GM21515 (cell line): ENCODE measurements around the gene HMOX1.

Experiments
- ATAC-seq: cut with Tn5 transposase; IDR thresholded peaks from one replicate; pipeline ENCODE4 v1.9.1; 2021; ENCODE audit not compliant: unreplicated experiment

The HMOX1 gene

DNA sequence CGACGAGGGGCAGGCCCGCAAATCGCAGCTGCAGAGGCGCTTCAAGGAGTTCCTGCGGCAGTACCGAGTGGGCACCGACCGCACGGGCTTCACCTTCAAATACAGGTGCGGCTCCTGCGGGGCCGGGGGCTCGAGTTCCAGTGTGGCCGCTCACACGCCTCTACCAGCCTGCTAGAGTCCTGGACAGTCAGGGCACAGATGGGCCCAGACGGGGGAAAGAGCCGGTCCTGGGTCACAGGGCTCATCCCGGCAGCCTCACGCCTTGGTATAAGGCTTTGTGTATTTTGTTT lies 19.6 kb downstream of the HMOX1 start:
- ATAC-seq: peak; percentile 9

DNA sequence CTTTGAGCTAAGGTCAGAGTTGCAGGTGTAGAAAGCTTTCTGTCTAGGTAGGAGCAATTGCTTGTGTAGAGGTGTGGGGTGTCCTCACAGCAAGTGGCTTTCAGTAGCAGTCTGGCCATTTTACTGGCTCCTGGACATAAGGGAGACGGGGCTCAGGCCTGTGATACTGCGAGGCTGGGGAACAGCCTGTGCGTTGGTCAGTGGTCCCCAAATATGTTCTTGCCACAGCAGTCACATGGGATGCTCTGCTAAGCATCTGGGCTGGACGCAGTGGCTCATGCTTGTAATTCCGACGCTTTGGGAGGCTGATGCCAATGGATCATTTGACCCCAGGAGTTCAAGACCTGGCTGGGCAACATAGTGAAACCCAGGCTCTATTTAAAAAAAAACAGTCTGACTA lies 21.0 kb downstream of the HMOX1 start:
- no peak for ATAC-seq

DNA sequence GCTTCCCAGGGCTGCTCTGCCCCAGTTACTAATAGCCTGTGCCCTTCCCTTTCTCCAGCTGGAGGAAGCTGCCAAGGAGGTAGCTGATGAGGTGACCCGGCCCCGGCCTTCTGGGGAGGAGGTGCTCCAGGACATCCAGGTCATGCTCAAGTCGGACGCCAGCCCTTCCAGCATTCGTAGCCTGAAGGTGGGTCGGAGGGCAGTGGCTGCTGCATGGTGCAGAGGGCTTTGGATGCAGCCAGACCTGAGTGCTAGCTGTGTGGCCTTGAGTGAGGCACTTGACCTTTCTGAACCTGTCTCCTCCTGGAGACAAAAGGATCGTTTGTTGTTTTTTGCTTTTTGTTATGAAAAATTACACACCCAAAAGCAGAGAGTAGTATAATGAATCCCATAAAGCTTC lies 22.5 kb downstream of the HMOX1 start:
- ATAC-seq: no peak

- ATAC-seq: no peak
Observed at GRCh38 chr22:35404176-35404575, 23.3 kb downstream of the HMOX1 start.

GRCh38 chr22:35406443-35406842 lies 25.5 kb downstream of the HMOX1 start:
- ATAC-seq: no peak

- ATAC-seq: no peak
Observed at GRCh38 chr22:35407362-35407761, 26.5 kb downstream of the HMOX1 start.

DNA sequence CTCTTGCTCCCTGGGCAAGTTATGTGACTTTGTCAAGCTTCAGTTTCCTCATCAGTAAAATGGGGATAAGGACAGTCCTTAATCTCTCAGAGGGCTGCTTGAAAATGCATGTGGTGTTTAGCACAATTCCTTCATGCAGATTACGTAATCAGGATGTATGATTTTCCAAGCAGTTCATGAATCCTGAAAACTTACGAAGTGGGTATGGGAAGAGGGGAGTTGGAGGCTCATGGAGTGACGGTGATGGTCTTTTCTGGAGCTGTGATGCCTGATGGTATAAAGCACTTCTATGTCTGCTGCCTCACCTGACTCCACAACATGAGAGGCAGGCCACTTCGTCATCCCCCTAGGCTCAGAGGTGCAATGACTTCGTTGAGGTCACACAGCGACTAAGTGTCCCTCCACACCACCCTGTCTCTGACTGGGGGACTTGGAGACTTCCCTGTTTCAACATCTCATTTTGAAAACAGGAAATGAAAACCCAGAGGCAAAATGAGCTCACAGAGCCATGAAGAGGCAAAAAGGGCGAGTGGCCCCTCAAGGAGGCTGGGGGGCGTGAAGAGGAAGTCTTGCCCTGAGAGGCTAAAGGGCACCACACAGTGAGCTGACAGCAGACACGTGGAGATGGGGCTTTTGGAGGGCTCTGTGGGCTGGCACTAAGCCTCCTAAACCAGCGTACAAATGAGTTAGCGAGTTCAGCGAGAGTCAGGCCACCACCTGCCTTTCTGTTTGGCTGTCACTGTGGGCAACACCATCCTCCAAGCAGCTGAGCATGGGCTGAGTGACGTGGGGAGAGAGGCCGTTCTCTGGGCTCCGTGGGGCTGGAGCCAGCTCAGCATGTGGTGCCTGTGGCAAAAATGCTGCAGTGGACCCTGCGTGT lies 29.1 kb downstream of the HMOX1 start:
- ATAC-seq: no peak

DNA sequence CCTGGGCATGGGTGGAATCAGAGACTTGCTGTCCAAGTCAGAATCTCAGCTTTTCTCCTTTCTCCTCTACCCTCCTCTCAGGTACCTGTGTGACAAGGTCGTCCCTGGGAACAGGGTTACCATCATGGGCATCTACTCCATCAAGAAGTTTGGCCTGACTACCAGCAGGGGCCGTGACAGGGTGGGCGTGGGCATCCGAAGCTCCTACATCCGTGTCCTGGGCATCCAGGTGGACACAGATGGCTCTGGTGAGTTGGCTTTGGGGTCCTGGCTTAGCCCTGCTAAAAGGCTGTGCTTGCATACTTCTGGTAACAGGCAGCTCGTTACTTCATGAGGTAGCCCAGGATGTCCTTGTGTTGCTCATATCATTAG lies 29.8 kb downstream of the HMOX1 start:
- no peak for ATAC-seq

DNA sequence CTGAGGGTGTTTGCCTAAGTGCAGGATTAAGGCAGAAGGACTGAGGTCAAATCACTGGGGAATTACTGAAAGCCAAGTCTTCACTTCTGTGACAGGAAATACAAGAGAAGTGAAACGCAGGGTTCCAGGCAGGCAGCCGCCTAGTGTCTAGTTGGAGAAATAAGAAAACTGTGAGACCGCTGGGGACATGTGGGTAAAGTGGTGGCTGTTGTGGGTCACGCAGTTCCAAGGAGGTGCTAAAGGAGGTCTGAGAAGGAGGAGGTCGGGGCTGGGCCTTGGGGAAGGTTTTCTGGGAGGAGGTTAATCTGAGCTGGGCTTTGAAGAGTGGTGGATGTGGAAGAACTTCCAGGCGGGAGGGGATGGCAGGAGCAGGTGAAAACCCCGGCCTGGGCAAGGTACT lies 30.2 kb downstream of the HMOX1 start:
- no peak for ATAC-seq

GRCh38 chr22:35413624-35414023 lies 32.7 kb downstream of the HMOX1 start:
- no peak for ATAC-seq

DNA sequence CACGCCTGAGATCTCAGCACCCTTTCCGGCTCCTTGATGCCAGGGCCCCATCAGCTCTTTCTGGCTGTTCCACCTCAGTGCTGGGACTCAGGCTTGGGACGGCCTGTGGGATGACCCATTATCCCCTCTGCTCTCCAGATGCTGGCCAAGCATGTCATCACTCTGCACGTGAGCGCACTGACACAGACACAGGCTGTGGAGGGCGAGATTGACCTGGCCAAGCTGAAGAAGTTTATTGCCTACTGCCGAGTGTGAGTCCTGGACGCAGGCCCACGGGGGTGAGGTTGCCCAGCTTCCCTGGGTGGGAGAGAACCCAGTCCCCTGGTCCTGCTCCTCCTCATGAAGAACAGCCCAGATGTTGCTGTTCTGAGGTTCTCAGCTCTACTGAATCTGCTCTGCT lies 36.7 kb downstream of the HMOX1 start:
- ATAC-seq: no peak

GRCh38 chr22:35418088-35418487 lies 37.2 kb downstream of the HMOX1 start:
- ATAC-seq: no peak

- ATAC-seq: no peak
Observed at GRCh38 chr22:35418731-35419130, 37.8 kb downstream of the HMOX1 start.

DNA sequence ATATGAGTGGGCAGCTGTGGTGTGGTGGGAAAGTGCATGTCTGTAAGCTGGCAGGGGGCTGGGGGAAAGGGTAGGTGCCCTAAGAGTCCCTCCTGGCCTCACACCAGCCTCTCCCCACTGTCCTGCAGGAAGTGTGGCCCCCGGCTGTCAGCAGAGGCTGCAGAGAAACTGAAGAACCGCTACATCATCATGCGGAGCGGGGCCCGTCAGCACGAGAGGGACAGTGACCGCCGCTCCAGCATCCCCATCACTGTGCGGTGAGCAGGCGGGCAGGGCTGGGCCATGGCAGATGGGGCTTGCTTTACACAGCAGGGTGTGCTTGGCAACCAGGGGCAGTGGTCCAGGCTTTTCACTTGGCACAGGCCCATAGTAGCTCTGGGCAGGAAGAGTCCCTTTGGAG lies 38.9 kb downstream of the HMOX1 start:
- no peak for ATAC-seq

DNA sequence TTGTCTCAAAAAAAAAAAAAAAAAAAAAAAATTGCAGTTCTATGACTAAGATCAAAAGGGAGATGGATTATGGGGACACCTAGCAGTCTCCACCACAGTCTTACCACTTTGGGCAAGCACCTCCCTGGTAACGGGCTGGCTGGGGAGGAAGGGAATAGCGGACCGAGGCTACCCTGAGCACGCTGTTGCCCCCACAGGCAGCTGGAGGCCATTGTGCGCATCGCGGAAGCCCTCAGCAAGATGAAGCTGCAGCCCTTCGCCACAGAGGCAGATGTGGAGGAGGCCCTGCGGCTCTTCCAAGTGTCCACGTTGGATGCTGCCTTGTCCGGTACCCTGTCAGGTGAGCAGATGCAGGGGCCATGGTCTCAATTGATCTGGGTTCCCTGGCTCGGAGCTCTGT lies 40.2 kb downstream of the HMOX1 start:
- no peak for ATAC-seq

- ATAC-seq: no peak
Observed at GRCh38 chr22:35422145-35422544, 41.2 kb downstream of the HMOX1 start.

DNA sequence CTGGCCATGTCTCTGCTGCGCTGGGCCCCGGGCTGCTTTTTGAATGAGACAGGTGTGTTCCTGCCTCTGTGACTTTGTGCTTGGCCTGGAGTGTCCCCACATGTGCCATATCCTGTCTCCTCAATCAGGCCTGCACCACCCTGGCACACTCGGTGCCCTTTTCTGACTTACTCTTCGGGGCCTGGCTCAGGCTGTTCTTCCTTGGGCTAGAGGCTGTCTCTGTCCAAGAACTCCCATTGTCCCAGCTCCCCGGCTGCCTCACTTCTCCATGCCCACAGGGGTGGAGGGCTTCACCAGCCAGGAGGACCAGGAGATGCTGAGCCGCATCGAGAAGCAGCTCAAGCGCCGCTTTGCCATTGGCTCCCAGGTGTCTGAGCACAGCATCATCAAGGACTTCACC lies 42.0 kb downstream of the HMOX1 start:
- no peak for ATAC-seq

DNA sequence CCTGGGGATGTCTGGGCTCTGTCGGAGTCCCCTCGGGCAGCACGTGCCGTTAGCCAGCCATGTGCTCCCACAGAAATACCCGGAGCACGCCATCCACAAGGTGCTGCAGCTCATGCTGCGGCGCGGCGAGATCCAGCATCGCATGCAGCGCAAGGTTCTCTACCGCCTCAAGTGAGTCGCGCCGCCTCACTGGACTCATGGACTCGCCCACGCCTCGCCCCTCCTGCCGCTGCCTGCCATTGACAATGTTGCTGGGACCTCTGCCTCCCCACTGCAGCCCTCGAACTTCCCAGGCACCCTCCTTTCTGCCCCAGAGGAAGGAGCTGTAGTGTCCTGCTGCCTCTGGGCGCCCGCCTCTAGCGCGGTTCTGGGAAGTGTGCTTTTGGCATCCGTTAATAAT lies 43.2 kb downstream of the HMOX1 start:
- no peak for ATAC-seq

GRCh38 chr22:35424761-35425160 lies 43.9 kb downstream of the HMOX1 start:
- no peak for ATAC-seq

DNA sequence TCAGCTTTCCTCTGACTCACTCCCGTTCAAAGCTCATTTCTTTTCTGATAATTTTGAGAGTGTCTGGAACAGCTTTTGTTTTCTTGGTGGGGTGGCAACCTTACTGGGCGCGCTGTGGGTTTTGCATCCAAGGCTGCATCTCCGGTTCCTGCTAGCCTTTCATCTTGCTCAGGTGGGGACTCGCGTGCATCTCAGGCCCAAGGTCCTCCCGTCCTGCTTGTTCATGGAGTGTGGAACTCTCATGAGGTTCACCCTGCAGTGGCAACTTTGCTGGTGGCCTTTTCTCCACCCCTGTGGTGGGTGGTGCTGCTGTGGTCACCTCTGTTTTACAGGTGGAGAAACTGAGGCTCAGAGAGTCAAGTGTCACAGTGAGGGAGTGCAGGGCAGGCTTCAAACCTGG lies 44.6 kb downstream of the HMOX1 start:
- ATAC-seq: no peak

DNA sequence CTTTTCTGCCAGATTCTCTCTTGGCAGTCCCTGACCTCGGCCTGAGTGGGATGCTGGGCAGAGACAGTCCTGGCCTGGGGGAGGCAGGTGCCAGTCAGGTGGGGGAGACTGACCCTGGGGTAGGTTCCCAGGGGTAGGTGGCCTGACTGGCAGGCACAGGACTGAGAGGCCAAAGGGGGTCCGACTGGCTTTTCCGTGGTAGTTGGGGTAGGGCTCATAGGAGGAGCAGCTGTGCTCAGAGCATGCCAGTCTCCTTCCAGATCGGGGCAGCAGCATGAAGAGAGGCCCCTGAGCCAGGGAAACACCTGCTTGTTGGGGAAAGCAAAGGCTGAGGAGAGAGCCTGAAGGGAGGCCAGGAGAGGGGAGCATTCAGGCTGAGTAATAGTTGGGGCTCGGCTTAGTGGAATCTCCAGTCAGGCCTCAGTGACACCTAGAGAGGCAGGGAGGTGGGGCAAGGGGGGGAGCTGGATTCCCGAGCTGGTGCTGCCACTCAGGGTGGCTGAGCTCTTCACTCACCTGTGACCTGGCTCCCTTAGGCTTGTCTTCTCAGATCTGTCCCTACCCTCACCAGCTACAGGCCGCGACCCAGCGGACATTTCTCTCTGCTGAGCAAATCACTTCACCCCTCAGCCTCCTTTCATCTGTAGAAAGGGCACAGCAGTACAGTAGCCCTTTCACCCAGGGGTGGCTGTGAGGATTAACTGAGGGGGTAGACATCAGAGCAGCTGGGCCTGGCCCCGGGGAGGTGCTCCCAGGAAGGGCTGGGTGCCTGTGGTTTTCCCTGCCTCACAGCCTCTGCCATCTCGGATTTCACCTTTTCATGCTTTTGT lies 45.3 kb downstream of the HMOX1 start:
- ATAC-seq: no peak

- no peak for ATAC-seq
Observed at GRCh38 chr22:35426801-35427140, 45.9 kb downstream of the HMOX1 start.

- no peak for ATAC-seq
Observed at GRCh38 chr22:35430897-35431322, 50.0 kb downstream of the HMOX1 start.
